ENCODE results near the gene NEDD8. TPM values are rescaled to one million over a fixed set of nuclear protein-coding genes. Genes with fewer than 3 reads are reported as not detected.

NEDD8 gene
- total and polyA plus RNA-seq, 2 donors: 214 to 259 TPM

DNA sequence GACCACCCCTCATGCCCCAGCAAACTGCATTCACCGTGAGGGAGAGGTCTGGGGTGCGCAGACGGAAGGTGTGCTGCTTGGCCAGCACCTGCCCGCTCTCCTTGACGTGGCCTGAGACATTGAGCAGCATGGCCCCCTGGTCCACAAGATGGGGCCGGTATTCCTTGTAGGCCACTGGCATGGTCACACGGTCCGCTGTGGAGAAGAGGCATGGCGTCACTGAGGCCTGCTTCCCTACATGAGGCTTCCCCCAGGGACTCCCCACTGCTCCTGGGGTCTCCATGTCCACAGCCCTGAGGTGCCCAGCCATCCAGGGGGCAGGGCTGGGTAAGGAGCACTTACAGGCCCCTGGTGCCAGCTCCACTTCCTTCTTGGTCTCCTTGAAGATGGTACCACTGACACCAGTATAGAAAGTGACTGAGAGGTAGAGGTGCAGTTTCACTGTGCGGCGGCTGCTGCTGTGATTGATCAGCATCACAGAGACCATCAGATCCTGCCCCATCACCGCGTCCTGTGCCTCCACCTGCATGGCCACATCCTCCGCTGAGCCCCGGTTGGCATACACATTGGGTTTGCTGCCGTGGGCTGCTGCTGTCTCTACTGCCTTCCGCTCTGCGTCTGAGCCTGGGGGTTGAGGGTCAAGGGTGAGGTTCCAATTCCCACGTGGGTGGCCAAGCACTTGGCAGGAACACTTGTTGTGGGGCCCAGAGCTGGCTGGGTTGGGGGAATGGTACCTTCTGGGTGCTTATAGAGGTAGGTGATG is 22.6 kb upstream of the NEDD8 start:
- no peak overlapping the region for H3K27ac ChIP-seq (ENCODE audit: low read depth in 1 of 2, low read length in 1 of 2)
- no peaks in the 10 kb centered on the region for H3K36me3 ChIP-seq (ENCODE audit: control insufficient read depth in 2 of 2, insufficient read depth in 2 of 2, low read length in 1 of 2)
- 95% methylated on average over 19 of the region's 19 CpGs for WGBS

GRCh38 chr14:24253936-24254335 is 21.8 kb upstream of the NEDD8 start:
- Histone ChIP-seq H3K9me3 (ENCODE audit: control insufficient read depth in 2 of 2, insufficient read depth in 1 of 2, low read length in 1 of 2) (no peaks in the 10 kb centered on the region), H3K27ac (ENCODE audit: low read depth in 1 of 2, low read length in 1 of 2) (no peak overlapping the region), H3K4me3 (ENCODE audit: low read length in 2 of 2) (no peak overlapping the region), H3K27me3 (ENCODE audit: control insufficient read depth in 2 of 2, insufficient read depth in 1 of 2, low read length in 1 of 2) (no peaks in the 10 kb centered on the region), H3K36me3 (ENCODE audit: control insufficient read depth in 2 of 2, insufficient read depth in 2 of 2, low read length in 1 of 2) (no peaks in the 10 kb centered on the region), H3K4me1 (ENCODE audit: control insufficient read depth in 2 of 2, insufficient read depth in 2 of 2, low read length in 2 of 2) (peaks cover 0 to 2% of the 10 kb centered on the region in 2 donors)
- DNase-seq (ENCODE audit: low read depth in 6 of 9, low spot score in 9 of 9): no peak
- WGBS: 95% methylated on average over 7 of the region's 7 CpGs

More for the DNA sequence above, 22.6 kb upstream of the NEDD8 start:
- H3K9me3 ChIP-seq (ENCODE audit: control insufficient read depth in 2 of 2, insufficient read depth in 1 of 2, low read length in 1 of 2): no peaks in the 10 kb centered on the region
- H3K4me3 ChIP-seq (ENCODE audit: low read length in 2 of 2): no peak overlapping the region
- H3K4me1 ChIP-seq (ENCODE audit: control insufficient read depth in 2 of 2, insufficient read depth in 2 of 2, low read length in 2 of 2): peaks cover 0 to 2% of the 10 kb centered on the region in 2 donors
- H3K27me3 ChIP-seq (ENCODE audit: control insufficient read depth in 2 of 2, insufficient read depth in 1 of 2, low read length in 1 of 2): no peaks in the 10 kb centered on the region
- no peak for DNase-seq (ENCODE audit: low read depth in 6 of 9, low spot score in 9 of 9)

GRCh38 chr14:24252289-24253124 is 20.3 kb upstream of the NEDD8 start:
- peaks cover 0 to 2% of the 10 kb centered on the region in 2 donors for H3K4me1 ChIP-seq (ENCODE audit: control insufficient read depth in 2 of 2, insufficient read depth in 2 of 2, low read length in 2 of 2)
- no peak overlapping the region for H3K4me3 ChIP-seq (ENCODE audit: low read length in 2 of 2)
- no peaks in the 10 kb centered on the region for H3K27me3 ChIP-seq (ENCODE audit: control insufficient read depth in 2 of 2, insufficient read depth in 1 of 2, low read length in 1 of 2)
- H3K36me3 ChIP-seq (ENCODE audit: control insufficient read depth in 2 of 2, insufficient read depth in 2 of 2, low read length in 1 of 2): no peaks in the 10 kb centered on the region
- no peaks in the 10 kb centered on the region for H3K9me3 ChIP-seq (ENCODE audit: control insufficient read depth in 2 of 2, insufficient read depth in 1 of 2, low read length in 1 of 2)
- no peak overlapping the region for H3K27ac ChIP-seq (ENCODE audit: low read depth in 1 of 2, low read length in 1 of 2)
- no peak for DNase-seq (ENCODE audit: low read depth in 6 of 9, low spot score in 9 of 9)
- WGBS: 88% methylated on average over 11 of the region's 11 CpGs

DNA sequence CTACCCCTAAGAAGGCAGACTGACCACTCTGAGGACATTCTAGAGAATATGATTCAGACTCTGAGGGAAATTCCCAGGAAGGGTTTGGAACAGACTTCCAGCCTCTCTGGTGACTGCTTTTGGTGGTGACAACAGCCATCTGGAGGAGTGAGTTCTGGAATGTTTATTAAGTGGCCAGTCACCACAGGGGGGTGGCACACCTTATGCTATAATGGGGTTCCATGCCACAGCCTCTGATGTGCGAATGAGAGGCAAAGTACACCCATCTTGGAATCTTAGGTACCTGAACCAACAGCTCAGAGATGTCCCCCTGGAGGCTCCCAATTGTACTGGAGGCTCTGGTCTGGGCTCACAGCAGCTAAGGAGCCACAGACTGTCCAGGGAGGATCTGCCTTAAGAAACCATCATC is 19.7 kb upstream of the NEDD8 start:
- H3K27me3 ChIP-seq (ENCODE audit: control insufficient read depth in 2 of 2, insufficient read depth in 1 of 2, low read length in 1 of 2): no peaks in the 10 kb centered on the region
- H3K36me3 ChIP-seq (ENCODE audit: control insufficient read depth in 2 of 2, insufficient read depth in 2 of 2, low read length in 1 of 2): no peaks in the 10 kb centered on the region
- peaks cover 0 to 3% of the 10 kb centered on the region in 2 donors for H3K4me1 ChIP-seq (ENCODE audit: control insufficient read depth in 2 of 2, insufficient read depth in 2 of 2, low read length in 2 of 2)
- WGBS: 98% methylated on average over 1 of the region's 1 CpG
- H3K9me3 ChIP-seq (ENCODE audit: control insufficient read depth in 2 of 2, insufficient read depth in 1 of 2, low read length in 1 of 2): no peaks in the 10 kb centered on the region
- no peak overlapping the region for H3K27ac ChIP-seq (ENCODE audit: low read depth in 1 of 2, low read length in 1 of 2)
- H3K4me3 ChIP-seq (ENCODE audit: low read length in 2 of 2): no peak overlapping the region
- DNase-seq (ENCODE audit: low read depth in 6 of 9, low spot score in 9 of 9): no peak

DNA sequence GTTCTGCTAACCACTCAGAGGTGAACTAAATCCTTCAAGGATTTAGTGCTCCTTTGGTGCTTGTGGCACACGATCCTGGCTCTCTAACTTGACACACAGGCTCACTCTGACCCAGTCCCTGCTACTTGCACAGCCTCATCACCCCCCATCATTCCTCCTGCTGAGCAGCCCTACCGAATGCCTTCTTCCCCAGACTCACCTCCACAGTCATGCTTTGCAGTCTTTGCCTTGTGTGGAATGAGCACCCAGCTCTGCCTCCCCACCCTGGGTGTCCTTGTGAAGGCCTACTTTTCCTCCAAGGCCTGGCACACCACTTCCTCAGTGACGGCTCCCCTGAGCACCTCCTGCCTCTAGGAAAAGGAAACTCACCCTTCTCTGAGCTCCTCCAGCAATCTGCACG is 18.2 kb upstream of the NEDD8 start:
- Histone ChIP-seq H3K36me3 (ENCODE audit: control insufficient read depth in 2 of 2, insufficient read depth in 2 of 2, low read length in 1 of 2) (no peaks in the 10 kb centered on the region), H3K9me3 (ENCODE audit: control insufficient read depth in 2 of 2, insufficient read depth in 1 of 2, low read length in 1 of 2) (no peaks in the 10 kb centered on the region), H3K4me1 (ENCODE audit: control insufficient read depth in 2 of 2, insufficient read depth in 2 of 2, low read length in 2 of 2) (peaks cover 0 to 7% of the 10 kb centered on the region in 2 donors), H3K27me3 (ENCODE audit: control insufficient read depth in 2 of 2, insufficient read depth in 1 of 2, low read length in 1 of 2) (no peaks in the 10 kb centered on the region), H3K27ac (ENCODE audit: low read depth in 1 of 2, low read length in 1 of 2) (no peak overlapping the region), H3K4me3 (ENCODE audit: low read length in 2 of 2) (no peak overlapping the region)
- 87% methylated on average over 4 of the region's 4 CpGs for WGBS
- DNase-seq (ENCODE audit: low read depth in 6 of 9, low spot score in 9 of 9): no peak

- no peak for DNase-seq (ENCODE audit: low read depth in 6 of 9, low spot score in 9 of 9)
- Histone ChIP-seq H3K36me3 (ENCODE audit: control insufficient read depth in 2 of 2, insufficient read depth in 2 of 2, low read length in 1 of 2) (no peaks in the 10 kb centered on the region), H3K27ac (ENCODE audit: low read depth in 1 of 2, low read length in 1 of 2) (no peak overlapping the region), H3K27me3 (ENCODE audit: control insufficient read depth in 2 of 2, insufficient read depth in 1 of 2, low read length in 1 of 2) (no peaks in the 10 kb centered on the region), H3K4me1 (ENCODE audit: control insufficient read depth in 2 of 2, insufficient read depth in 2 of 2, low read length in 2 of 2) (peaks cover 0 to 7% of the 10 kb centered on the region in 2 donors), H3K9me3 (ENCODE audit: control insufficient read depth in 2 of 2, insufficient read depth in 1 of 2, low read length in 1 of 2) (no peaks in the 10 kb centered on the region), H3K4me3 (ENCODE audit: low read length in 2 of 2) (no peak overlapping the region)
- 86% methylated on average over 13 of the region's 13 CpGs for WGBS
Measured at GRCh38 chr14:24249230-24250021, 17.3 kb upstream of the NEDD8 start.

DNA sequence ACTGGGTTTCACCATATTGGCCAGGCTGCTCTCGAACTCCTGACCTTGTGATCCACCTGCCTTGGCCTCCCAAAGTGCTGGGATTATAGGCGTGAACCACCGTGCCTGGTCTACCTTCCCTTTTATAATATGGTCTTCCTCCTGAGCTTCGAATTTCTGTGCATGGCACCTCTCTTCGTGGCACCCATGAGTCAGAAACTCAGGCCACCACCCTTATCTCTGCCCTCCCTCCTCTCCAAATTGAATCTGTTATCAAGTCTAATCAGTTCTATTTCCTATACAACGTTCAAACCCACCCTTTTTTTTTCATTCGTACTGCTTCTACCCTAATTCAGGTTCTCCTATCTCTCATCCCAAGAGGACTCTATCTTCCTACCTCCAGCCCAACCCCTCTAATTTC is 15.3 kb upstream of the NEDD8 start:
- Histone ChIP-seq H3K9me3 (ENCODE audit: control insufficient read depth in 2 of 2, insufficient read depth in 1 of 2, low read length in 1 of 2) (no peaks in the 10 kb centered on the region), H3K27me3 (ENCODE audit: control insufficient read depth in 2 of 2, insufficient read depth in 1 of 2, low read length in 1 of 2) (no peaks in the 10 kb centered on the region), H3K4me1 (ENCODE audit: control insufficient read depth in 2 of 2, insufficient read depth in 2 of 2, low read length in 2 of 2) (peaks cover 3 to 17% of the 10 kb centered on the region in 2 donors), H3K4me3 (ENCODE audit: low read length in 2 of 2) (no peak overlapping the region), H3K27ac (ENCODE audit: low read depth in 1 of 2, low read length in 1 of 2) (no peak overlapping the region), H3K36me3 (ENCODE audit: control insufficient read depth in 2 of 2, insufficient read depth in 2 of 2, low read length in 1 of 2) (no peaks in the 10 kb centered on the region)
- 88% methylated on average over 7 of the region's 7 CpGs for WGBS
- no peak for DNase-seq (ENCODE audit: low read depth in 6 of 9, low spot score in 9 of 9)

DNA sequence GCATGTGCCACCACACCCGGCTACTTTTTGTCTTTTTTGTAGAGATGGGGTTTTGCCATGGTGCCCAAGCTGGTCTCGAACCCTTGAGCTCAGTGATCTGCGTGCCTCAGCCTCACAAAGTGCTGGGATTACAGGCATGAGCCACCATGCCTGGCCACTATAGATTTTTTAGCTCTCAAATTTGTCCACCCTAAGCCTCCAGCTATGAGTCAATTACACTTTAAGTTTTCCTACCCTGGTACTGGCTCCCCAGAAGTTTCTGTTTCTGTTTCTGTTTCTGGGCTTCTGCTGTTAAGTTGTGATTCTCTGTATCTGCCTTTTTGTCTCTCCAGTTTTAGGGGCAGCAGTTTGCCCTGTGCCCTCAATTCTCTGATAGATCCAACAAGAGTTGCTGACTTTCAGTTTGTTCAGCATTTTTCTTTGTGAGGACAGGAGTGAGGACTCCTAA is 14.6 kb upstream of the NEDD8 start:
- H3K9me3 ChIP-seq (ENCODE audit: control insufficient read depth in 2 of 2, insufficient read depth in 1 of 2, low read length in 1 of 2): no peaks in the 10 kb centered on the region
- H3K4me1 ChIP-seq (ENCODE audit: control insufficient read depth in 2 of 2, insufficient read depth in 2 of 2, low read length in 2 of 2): peaks cover 3 to 20% of the 10 kb centered on the region in 2 donors
- WGBS: 91% methylated on average over 3 of the region's 3 CpGs
- H3K27ac ChIP-seq (ENCODE audit: low read depth in 1 of 2, low read length in 1 of 2): peak overlapping the region in 1 of 2 donors; percentile 50
- peak in 2 of 9 donors; percentile 15 to 42 for DNase-seq (ENCODE audit: low read depth in 6 of 9, low spot score in 9 of 9)
- H3K27me3 ChIP-seq (ENCODE audit: control insufficient read depth in 2 of 2, insufficient read depth in 1 of 2, low read length in 1 of 2): no peaks in the 10 kb centered on the region
- H3K4me3 ChIP-seq (ENCODE audit: low read length in 2 of 2): no peak overlapping the region
- H3K36me3 ChIP-seq (ENCODE audit: control insufficient read depth in 2 of 2, insufficient read depth in 2 of 2, low read length in 1 of 2): no peaks in the 10 kb centered on the region
